Liver (tissue), 3 donors: ENCODE results near the gene STOX2.

Source experiments
- FOXA1 ChIP-seq: IDR thresholded peaks from 2 replicates; pipeline ENCODE4 v1.6.1; 2016; ENCODE audit warnings: antibody characterized with exemption
- FOXA2 ChIP-seq: IDR thresholded peaks from 2 replicates; pipeline ENCODE4 v1.6.1; 2016; ENCODE audit warnings: antibody characterized with exemption
- GABPA ChIP-seq, 2 donors: IDR thresholded peaks in 1 of 2; conservative IDR thresholded peaks in 1 of 2; 2 replicates each; pipeline ENCODE4 v1.6.1; 2016; ENCODE audit warnings: antibody characterized with exemption in 2 of 2, mild to moderate bottlenecking in 1 of 2, moderate library complexity in 1 of 2
- HNF4A ChIP-seq, 2 donors: conservative IDR thresholded peaks; 2 replicates each; pipeline ENCODE4 v1.6.1; 2016; ENCODE audit warnings: antibody characterized with exemption in 2 of 2, mild to moderate bottlenecking in 2 of 2
- JUND ChIP-seq, 2 donors: IDR thresholded peaks; 2 replicates each; pipeline ENCODE4 v1.6.1; 2016; ENCODE audit warnings: antibody characterized with exemption in 2 of 2
- MAX ChIP-seq: IDR thresholded peaks from 2 replicates; pipeline ENCODE4 v1.6.1; 2016; ENCODE audit warnings: antibody characterized with exemption
- RAD21 ChIP-seq, 2 donors: IDR thresholded peaks; 2 replicates each; pipeline ENCODE4 v1.6.1; 2016; ENCODE audit warnings: antibody characterized with exemption in 2 of 2, mild to moderate bottlenecking in 2 of 2
- REST ChIP-seq: IDR thresholded peaks from 2 replicates; pipeline ENCODE4 v1.6.1; 2016; ENCODE audit warnings: antibody characterized with exemption, mild to moderate bottlenecking
- RXRA ChIP-seq, 2 donors: IDR thresholded peaks; 2 replicates each; pipeline ENCODE4 v1.6.1; 2017 to 2018; ENCODE audit warnings: antibody characterized with exemption in 2 of 2, mild to moderate bottlenecking in 1 of 2
- SP1 ChIP-seq: IDR thresholded peaks from 2 replicates; pipeline ENCODE4 v1.6.1; 2018; ENCODE audit warnings: antibody characterized with exemption, mild to moderate bottlenecking
- TAF1 ChIP-seq: conservative IDR thresholded peaks from 2 replicates; pipeline ENCODE4 v1.6.1; 2016; ENCODE audit warnings: antibody characterized with exemption, mild to moderate bottlenecking
- TF ChIP-seq, protein P1 (sequence below): fragments of 150-350 bp; IDR thresholded peaks from 2 replicates; pipeline ENCODE4 v1.5.1; 2017; ENCODE audit warnings: improper control_type of control experiment, low read depth, low read length; ENCODE audit not compliant: missing input control
- TF ChIP-seq, protein P2 (sequence below): IDR thresholded peaks from 2 replicates; pipeline ENCODE4 v1.6.1; 2016; ENCODE audit warnings: antibody characterized with exemption
- donor health status: healthy.
- donor health status: healthy.

- TF ChIP-seq TAF1: no peak
- TF ChIP-seq, protein P1, sequence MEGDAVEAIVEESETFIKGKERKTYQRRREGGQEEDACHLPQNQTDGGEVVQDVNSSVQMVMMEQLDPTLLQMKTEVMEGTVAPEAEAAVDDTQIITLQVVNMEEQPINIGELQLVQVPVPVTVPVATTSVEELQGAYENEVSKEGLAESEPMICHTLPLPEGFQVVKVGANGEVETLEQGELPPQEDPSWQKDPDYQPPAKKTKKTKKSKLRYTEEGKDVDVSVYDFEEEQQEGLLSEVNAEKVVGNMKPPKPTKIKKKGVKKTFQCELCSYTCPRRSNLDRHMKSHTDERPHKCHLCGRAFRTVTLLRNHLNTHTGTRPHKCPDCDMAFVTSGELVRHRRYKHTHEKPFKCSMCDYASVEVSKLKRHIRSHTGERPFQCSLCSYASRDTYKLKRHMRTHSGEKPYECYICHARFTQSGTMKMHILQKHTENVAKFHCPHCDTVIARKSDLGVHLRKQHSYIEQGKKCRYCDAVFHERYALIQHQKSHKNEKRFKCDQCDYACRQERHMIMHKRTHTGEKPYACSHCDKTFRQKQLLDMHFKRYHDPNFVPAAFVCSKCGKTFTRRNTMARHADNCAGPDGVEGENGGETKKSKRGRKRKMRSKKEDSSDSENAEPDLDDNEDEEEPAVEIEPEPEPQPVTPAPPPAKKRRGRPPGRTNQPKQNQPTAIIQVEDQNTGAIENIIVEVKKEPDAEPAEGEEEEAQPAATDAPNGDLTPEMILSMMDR: no peak
- TF ChIP-seq MAX: no peak
- no peak for TF ChIP-seq SP1
- no peak for TF ChIP-seq HNF4A (conservative IDR thresholded peaks at IDR 0.05)
- TF ChIP-seq, protein P2, sequence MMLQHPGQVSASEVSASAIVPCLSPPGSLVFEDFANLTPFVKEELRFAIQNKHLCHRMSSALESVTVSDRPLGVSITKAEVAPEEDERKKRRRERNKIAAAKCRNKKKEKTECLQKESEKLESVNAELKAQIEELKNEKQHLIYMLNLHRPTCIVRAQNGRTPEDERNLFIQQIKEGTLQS: no peak
- no peak for TF ChIP-seq RXRA (IDR thresholded peaks at IDR 0.05)
- no peak for TF ChIP-seq FOXA2
- no peak for TF ChIP-seq JUND (IDR thresholded peaks at IDR 0.05)
- TF ChIP-seq REST: no peak
- no peak for TF ChIP-seq RAD21 (IDR thresholded peaks at IDR 0.05)
- no peak for TF ChIP-seq FOXA1
- TF ChIP-seq GABPA (IDR thresholded peaks at IDR 0.05 in 1 of 2, conservative IDR thresholded peaks at IDR 0.05 in 1 of 2): no peak
These were observed 66.9 kb downstream of the STOX2 start for GRCh38 chr4:183971929-183972490.
